Brain microvascular endothelial cell (primary cell): Measurements from ENCODE around the gene MAGI1.

Experiments
- DNase-seq: peaks from one replicate; pipeline ENCODE4 v3.0.0-alpha.2; 2020
- H3K27ac ChIP-seq: fragments of 250-450 bp; sonication (Bioruptor Pico); 2 replicates; pipeline ENCODE4 v1.5.1; 2020; ENCODE audit warnings: mild to moderate bottlenecking, moderate library complexity
- H3K27me3 ChIP-seq: fragments of 250-450 bp; sonication (Bioruptor Pico); replicated peaks from 2 replicates; pipeline ENCODE4 v1.5.1; 2020; ENCODE audit warnings: mild to moderate bottlenecking
- H3K36me3 ChIP-seq: fragments of 250-450 bp; sonication (Bioruptor Pico); replicated peaks from 2 replicates; pipeline ENCODE4 v1.5.1; 2020; ENCODE audit warnings: mild to moderate bottlenecking
- H3K4me3 ChIP-seq: 2 replicates; pipeline ENCODE4 v1.5.1; 2011; ENCODE audit warnings: low read depth, mild to moderate bottlenecking, control low read depth, low read length, moderate library complexity
- CTCF ChIP-seq: IDR thresholded peaks from 2 replicates; pipeline ENCODE4 v1.5.1; 2011; ENCODE audit warnings: low read depth, mild to moderate bottlenecking, moderate library complexity, low read length, control low read depth, inconsistent platforms; ENCODE audit errors: missing control alignments
- in situ Hi-C: cut with HindIII; loops from 2 replicates; pipeline ENCODE4 v1.10.0; 2017; ENCODE audit warnings: low sequenced_read_pairs, low pct_ligation_motif_present

The MAGI1 gene

GRCh38 chr3:65999606-66000005 lies 39.1 kb downstream of the MAGI1 start:
- DNase-seq: no peak
- no peak overlapping the region for H3K27ac ChIP-seq
- H3K4me3 ChIP-seq: no peak overlapping the region
- H3K36me3 ChIP-seq: no peaks in the 10 kb centered on the region
- TF ChIP-seq CTCF: no peak
- no peaks in the 10 kb centered on the region for H3K27me3 ChIP-seq
- in situ Hi-C loops: no loop called here

DNA sequence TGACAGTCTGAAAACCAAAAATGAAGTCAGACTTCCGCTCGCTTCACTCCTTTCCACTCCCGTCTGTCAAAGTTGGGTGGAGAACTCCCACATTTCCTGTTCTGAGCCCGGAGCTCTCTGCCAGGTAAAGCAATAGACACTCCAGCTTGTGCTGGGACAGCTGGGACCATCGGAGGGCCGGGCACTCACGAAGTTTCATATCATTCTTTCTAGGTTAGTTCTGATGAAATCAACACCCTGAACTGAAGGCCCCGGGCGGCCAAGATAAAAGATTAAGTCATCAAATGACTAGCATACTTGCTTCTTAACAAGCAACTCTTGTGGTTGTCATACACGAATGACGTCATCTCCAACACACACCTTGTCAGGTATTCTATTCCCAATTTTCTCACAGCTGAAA lies 42.1 kb downstream of the MAGI1 start:
- H3K4me3 ChIP-seq: no peak overlapping the region
- peak; percentile 81 for DNase-seq
- H3K36me3 ChIP-seq: no peaks in the 10 kb centered on the region
- no peaks in the 10 kb centered on the region for H3K27me3 ChIP-seq
- no peak for TF ChIP-seq CTCF
- no peak overlapping the region for H3K27ac ChIP-seq
- in situ Hi-C loops: no loop called here

DNA sequence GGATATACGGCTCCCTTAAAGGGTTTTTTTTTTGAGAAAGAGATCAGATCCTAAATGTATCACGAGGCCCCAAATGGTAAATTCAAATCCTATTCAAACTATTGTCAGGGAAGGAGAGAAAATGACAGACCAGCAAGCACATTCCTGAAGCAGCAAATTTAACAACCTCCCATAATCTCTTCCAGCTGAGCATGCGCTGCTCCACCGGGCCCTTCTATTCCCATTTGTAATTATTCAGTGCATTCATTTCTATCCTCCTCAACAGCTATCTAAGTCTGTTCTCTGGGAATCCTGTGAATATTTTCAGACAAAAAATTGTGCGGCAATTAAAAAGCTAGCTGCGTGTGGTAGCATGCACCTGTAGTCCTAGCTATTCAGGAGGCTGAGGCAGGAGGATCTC lies 43.2 kb downstream of the MAGI1 start:
- in situ Hi-C loops: no loop called here
- Histone ChIP-seq H3K4me3 (no peak overlapping the region), H3K27ac (no peak overlapping the region), H3K36me3 (no peaks in the 10 kb centered on the region), H3K27me3 (no peaks in the 10 kb centered on the region)
- DNase-seq: no peak
- no peak for TF ChIP-seq CTCF

GRCh38 chr3:65995030-65995429 lies 43.7 kb downstream of the MAGI1 start:
- Histone ChIP-seq H3K27ac (no peak overlapping the region), H3K4me3 (no peak overlapping the region), H3K36me3 (no peaks in the 10 kb centered on the region), H3K27me3 (no peaks in the 10 kb centered on the region)
- no peak for TF ChIP-seq CTCF
- in situ Hi-C loops: no loop called here
- DNase-seq: peak; percentile 56

GRCh38 chr3:65993134-65993900 lies 45.4 kb downstream of the MAGI1 start:
- in situ Hi-C loops: no loop called here
- Histone ChIP-seq H3K27ac (no peak overlapping the region), H3K4me3 (no peak overlapping the region), H3K27me3 (no peaks in the 10 kb centered on the region), H3K36me3 (no peaks in the 10 kb centered on the region)
- no peak for TF ChIP-seq CTCF
- no peak for DNase-seq

GRCh38 chr3:65992106-65992505 lies 46.6 kb downstream of the MAGI1 start:
- no peak for TF ChIP-seq CTCF
- in situ Hi-C loops: no loop called here
- Histone ChIP-seq H3K4me3 (no peak overlapping the region), H3K27ac (no peak overlapping the region), H3K36me3 (no peaks in the 10 kb centered on the region), H3K27me3 (no peaks in the 10 kb centered on the region)
- DNase-seq: no peak
